GM13977 (cell line): Measurements from ENCODE around the gene COL2A1.

Experiments
- DNase-seq: peaks from one replicate; pipeline ENCODE4 v3.0.0; 2012; ENCODE audit warnings: low spot score
- CTCF ChIP-seq: IDR thresholded peaks from 2 replicates; pipeline ENCODE4 v1.5.1; 2012; ENCODE audit warnings: mild to moderate bottlenecking, control low read depth; ENCODE audit not compliant: insufficient read depth; ENCODE audit errors: extremely low read depth, missing control alignments
- in situ Hi-C: fragments of 300-500 bp; cut with MboI; formaldehyde crosslinking; loops from one replicate; pipeline ENCODE4 v1.12.0; 2022; ENCODE audit warnings: low sequenced_read_pairs, low pct_unique_long_range_greater_than_20kb, mixed read lengths, inconsistent platforms; ENCODE audit not compliant: unreplicated experiment

COL2A1 gene

GRCh38 chr12:47975816-47976215 lies 28.5 kb downstream of the COL2A1 start:
- TF ChIP-seq CTCF, result no peak
- in situ Hi-C loops, result no loop called here
- no peak for DNase-seq

GRCh38 chr12:47975036-47975620 lies 29.1 kb downstream of the COL2A1 start:
- TF ChIP-seq CTCF, result no peak
- no peak for DNase-seq
- in situ Hi-C loops, result no loop called here

- DNase-seq, result no peak
- TF ChIP-seq CTCF, result no peak
- in situ Hi-C loops, result no loop called here
Measured at GRCh38 chr12:47973870-47974269, 30.4 kb downstream of the COL2A1 start.

GRCh38 chr12:47972895-47973294 lies 31.4 kb downstream of the COL2A1 start:
- TF ChIP-seq CTCF, result no peak
- no peak for DNase-seq
- in situ Hi-C loops, result no loop called here

GRCh38 chr12:47970843-47971242 lies 33.4 kb downstream of the COL2A1 start:
- in situ Hi-C loops, result no loop called here
- DNase-seq, result no peak
- no peak for TF ChIP-seq CTCF

- in situ Hi-C loops, result no loop called here
- no peak for DNase-seq
- TF ChIP-seq CTCF, result no peak
Measured at GRCh38 chr12:47969845-47970244, 34.4 kb downstream of the COL2A1 start.
